Parathyroid adenoma (tissue), 2 donors: ENCODE measurements around the gene ZDHHC7.

Experiments used
- H2AFZ ChIP-seq: fragments of 300-600 bp; sonication (generic); one replicate; pipeline ENCODE4 v1.7.0; 2017; ENCODE audit warnings: antibody characterized with exemption, mild to moderate bottlenecking
- H3K27ac ChIP-seq: fragments of 300-600 bp; sonication (generic); one replicate; pipeline ENCODE4 v1.7.0; 2017
- H3K27me3 ChIP-seq: fragments of 300-600 bp; sonication (generic); one replicate; pipeline ENCODE4 v1.7.0; 2017; ENCODE audit warnings: low read length; ENCODE audit not compliant: control insufficient read depth, insufficient read depth
- H3K36me3 ChIP-seq: fragments of 300-600 bp; sonication (generic); one replicate; pipeline ENCODE4 v1.7.0; 2017; ENCODE audit warnings: low read length; ENCODE audit not compliant: control insufficient read depth, insufficient read depth
- H3K4me1 ChIP-seq: fragments of 300-600 bp; sonication (generic); one replicate; pipeline ENCODE4 v1.7.0; 2017; ENCODE audit warnings: control low read depth
- H3K4me2 ChIP-seq: fragments of 300-600 bp; sonication (generic); one replicate; pipeline ENCODE4 v1.7.0; 2017; ENCODE audit warnings: low read length
- H3K4me3 ChIP-seq: fragments of 300-600 bp; sonication (generic); one replicate; pipeline ENCODE4 v1.7.0; 2017; ENCODE audit warnings: low read depth, low read length
- H3K79me2 ChIP-seq: fragments of 300-600 bp; sonication (generic); one replicate; pipeline ENCODE4 v1.7.0; 2017; ENCODE audit warnings: control low read depth
- H3K9ac ChIP-seq: fragments of 300-600 bp; sonication (generic); one replicate; pipeline ENCODE4 v1.7.0; 2017; ENCODE audit warnings: mild to moderate bottlenecking
- H3K9me3 ChIP-seq: fragments of 300-600 bp; sonication (generic); one replicate; pipeline ENCODE4 v1.7.0; 2017; ENCODE audit warnings: low read length; ENCODE audit not compliant: control insufficient read depth
- CTCF ChIP-seq: fragments of 300-600 bp; sonication (generic); IDR thresholded peaks from one replicate; pipeline ENCODE4 v1.7.0; 2017; ENCODE audit warnings: antibody characterized with exemption, mild to moderate bottlenecking
- donor health status: primary hyperparathyroidism.

The ZDHHC7 gene

GRCh38 chr16:84973776-84974523 is 37.4 kb downstream of the ZDHHC7 start:
- no peak overlapping the region for H3K4me2 ChIP-seq
- no peaks in the 10 kb centered on the region for H3K9me3 ChIP-seq
- no peaks in the 10 kb centered on the region for H3K4me1 ChIP-seq
- H2AFZ ChIP-seq = no peak overlapping the region
- H3K27ac ChIP-seq = no peak overlapping the region
- H3K9ac ChIP-seq = no peak overlapping the region
- H3K27me3 ChIP-seq = no peaks in the 10 kb centered on the region
- H3K36me3 ChIP-seq = no peaks in the 10 kb centered on the region
- TF ChIP-seq CTCF = no peak
- no peak overlapping the region for H3K4me3 ChIP-seq
- no peaks in the 10 kb centered on the region for H3K79me2 ChIP-seq

- no peaks in the 10 kb centered on the region for H3K4me1 ChIP-seq
- H3K79me2 ChIP-seq = no peaks in the 10 kb centered on the region
- no peak overlapping the region for H3K4me3 ChIP-seq
- no peak overlapping the region for H2AFZ ChIP-seq
- no peaks in the 10 kb centered on the region for H3K27me3 ChIP-seq
- H3K4me2 ChIP-seq = no peak overlapping the region
- no peak overlapping the region for H3K9ac ChIP-seq
- no peak for TF ChIP-seq CTCF
- no peaks in the 10 kb centered on the region for H3K9me3 ChIP-seq
- no peaks in the 10 kb centered on the region for H3K36me3 ChIP-seq
- H3K27ac ChIP-seq = no peak overlapping the region
These were observed 38.1 kb downstream of the ZDHHC7 start for GRCh38 chr16:84973236-84973635.

GRCh38 chr16:84970447-84971127 is 40.7 kb downstream of the ZDHHC7 start:
- TF ChIP-seq CTCF = peak; percentile 87
- H3K36me3 ChIP-seq = no peaks in the 10 kb centered on the region
- H3K4me2 ChIP-seq = no peak overlapping the region
- H3K9ac ChIP-seq = no peak overlapping the region
- no peaks in the 10 kb centered on the region for H3K27me3 ChIP-seq
- no peak overlapping the region for H2AFZ ChIP-seq
- H3K27ac ChIP-seq = no peak overlapping the region
- no peaks in the 10 kb centered on the region for H3K9me3 ChIP-seq
- no peaks in the 10 kb centered on the region for H3K4me1 ChIP-seq
- no peaks in the 10 kb centered on the region for H3K79me2 ChIP-seq
- H3K4me3 ChIP-seq = no peak overlapping the region

- H3K36me3 ChIP-seq = no peaks in the 10 kb centered on the region
- H3K4me1 ChIP-seq = no peaks in the 10 kb centered on the region
- H3K4me2 ChIP-seq = no peak overlapping the region
- H3K9ac ChIP-seq = no peak overlapping the region
- H3K9me3 ChIP-seq = no peaks in the 10 kb centered on the region
- H3K27ac ChIP-seq = no peak overlapping the region
- TF ChIP-seq CTCF = no peak
- H2AFZ ChIP-seq = no peak overlapping the region
- H3K27me3 ChIP-seq = no peaks in the 10 kb centered on the region
- no peak overlapping the region for H3K4me3 ChIP-seq
- H3K79me2 ChIP-seq = no peaks in the 10 kb centered on the region
These were observed 43.5 kb downstream of the ZDHHC7 start for GRCh38 chr16:84967828-84968227.
